Right hindlimb (tissue), 1 donor: Measurements from ENCODE around the gene FAM32A.
"Not testable (repeated sequence)": the region's sequence is repeated elsewhere in the genome, so short reads cannot be mapped to it uniquely, and the experiment has no call there.

Source experiments
- DNase-seq: peaks from one replicate; pipeline ENCODE4 v3.0.0-alpha.2; 2018

Gene FAM32A

GRCh38 chr19:16166417-16166816 is 18.8 kb upstream of the FAM32A start:
- no peak for DNase-seq

DNA sequence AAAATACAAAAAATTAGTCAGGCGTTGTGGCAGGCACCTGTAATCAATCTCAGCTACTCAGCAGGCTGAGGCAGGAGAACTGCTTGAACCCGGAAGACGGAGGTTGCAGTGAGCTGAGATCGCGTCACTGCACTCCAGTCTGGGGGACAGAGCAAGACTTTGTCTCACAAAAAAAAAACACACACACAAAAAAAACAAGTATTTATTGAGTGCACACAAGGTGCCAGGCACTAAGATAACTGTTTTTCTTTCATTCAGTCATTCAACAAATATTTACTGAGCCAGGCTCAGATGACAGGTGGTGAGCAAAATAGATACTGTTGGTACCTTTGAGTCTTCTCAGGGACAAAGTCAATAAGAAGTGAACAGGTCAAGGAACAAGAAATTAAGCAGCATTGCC is 18.2 kb upstream of the FAM32A start:
- no peak for DNase-seq

DNA sequence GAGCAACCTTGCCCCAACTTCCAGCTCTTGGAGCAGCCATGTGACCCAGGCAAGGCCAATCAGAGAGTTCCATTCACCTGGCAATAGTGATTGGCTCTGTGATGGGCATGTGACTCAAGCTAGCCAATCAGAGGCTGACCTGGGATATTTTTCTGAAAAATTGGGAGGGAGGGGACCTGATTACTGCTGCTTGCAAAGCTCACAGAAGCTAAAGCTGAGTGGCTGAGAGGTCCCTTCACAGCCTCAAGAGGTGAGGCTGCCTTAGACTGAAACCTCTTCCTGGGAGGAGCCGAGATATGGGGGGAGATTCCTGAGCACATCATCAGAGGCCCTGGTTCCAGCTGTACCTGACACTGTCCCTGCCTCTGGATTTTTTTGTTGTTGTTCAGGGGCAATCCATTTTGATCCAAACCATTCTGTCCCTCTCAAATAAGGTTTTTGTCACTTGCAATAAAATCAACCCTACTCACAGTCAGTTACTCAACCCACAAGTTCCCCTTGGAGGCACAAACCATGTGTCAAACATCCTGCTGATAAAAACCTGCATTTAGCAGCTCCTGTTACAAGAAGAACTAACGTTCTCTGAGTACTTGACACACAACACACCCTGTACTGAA is 16.6 kb upstream of the FAM32A start:
- no peak for DNase-seq

GRCh38 chr19:16170134-16170533 is 15.1 kb upstream of the FAM32A start:
- DNase-seq: no peak

- DNase-seq: no peak
Observed at GRCh38 chr19:16175954-16176353, 9.3 kb upstream of the FAM32A start.

DNA sequence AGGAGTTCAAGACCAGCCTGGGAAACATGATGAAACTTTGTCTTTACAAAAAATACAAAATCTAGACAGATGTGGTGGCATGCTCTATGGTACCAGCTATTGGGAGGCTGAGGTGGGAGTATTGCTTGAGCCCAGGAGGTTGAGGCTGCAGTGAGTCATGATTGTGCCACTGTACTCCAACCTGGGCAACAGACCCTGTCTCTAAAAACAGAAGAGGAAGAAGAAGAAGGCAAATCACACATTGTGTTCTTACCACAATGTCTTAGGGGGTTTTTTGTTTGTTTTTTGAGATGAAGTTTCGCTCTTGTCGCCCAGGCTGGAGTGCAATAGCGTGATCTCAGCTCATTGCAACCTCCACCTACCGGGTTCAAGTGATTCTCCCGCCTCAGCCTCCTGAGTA is 6.3 kb upstream of the FAM32A start:
- DNase-seq: not testable (repeated sequence)

- peak; percentile 38 for DNase-seq
Observed at GRCh38 chr19:16180611-16181010, 4.6 kb upstream of the FAM32A start.

- DNase-seq: no peak
Observed at GRCh38 chr19:16184665-16185122, 516 bp upstream of the FAM32A start.

- peak; percentile 61 for DNase-seq
Observed at GRCh38 chr19:16185768-16186123, 536 bp downstream of the FAM32A start.

DNA sequence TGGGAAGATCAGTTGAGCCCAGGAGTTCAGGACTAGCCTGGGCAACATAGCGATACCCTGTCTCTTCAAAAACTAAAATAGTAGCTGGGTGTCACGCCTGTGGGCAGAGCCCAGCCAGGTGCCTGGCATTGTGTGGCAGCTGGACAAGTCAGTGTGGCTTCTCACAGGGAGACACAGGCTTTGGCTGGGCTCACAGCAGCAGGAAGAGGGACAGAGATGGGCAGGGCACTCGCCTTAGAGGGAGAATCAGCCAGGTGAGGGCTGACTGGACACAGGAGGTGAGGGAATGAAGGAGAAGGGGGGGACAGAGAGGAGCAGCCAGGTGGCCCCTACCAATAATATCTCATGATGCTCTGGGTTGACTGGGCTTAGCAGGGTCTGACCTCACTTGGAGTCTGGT is 3.3 kb downstream of the FAM32A start:
- DNase-seq: no peak

DNA sequence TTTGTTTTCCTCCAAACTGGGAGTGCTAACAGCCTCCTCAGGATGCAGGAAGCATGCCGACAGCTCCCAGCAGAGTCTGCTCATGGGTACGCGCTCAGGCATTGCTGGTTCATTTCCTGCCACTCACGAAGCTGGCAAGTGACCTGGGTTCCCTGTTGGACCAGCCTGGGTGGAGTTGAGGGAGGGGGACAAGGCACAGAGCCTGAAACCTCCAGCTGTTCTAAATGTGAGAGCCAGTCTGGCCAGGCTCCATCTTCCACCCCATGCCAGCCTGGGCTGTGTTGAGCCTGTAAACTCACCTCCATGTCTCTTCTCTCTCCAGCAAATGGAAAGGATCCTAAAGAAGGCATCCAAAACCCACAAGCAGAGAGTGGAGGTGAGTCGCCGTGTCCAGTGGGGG is 5.0 kb downstream of the FAM32A start:
- DNase-seq: no peak

DNA sequence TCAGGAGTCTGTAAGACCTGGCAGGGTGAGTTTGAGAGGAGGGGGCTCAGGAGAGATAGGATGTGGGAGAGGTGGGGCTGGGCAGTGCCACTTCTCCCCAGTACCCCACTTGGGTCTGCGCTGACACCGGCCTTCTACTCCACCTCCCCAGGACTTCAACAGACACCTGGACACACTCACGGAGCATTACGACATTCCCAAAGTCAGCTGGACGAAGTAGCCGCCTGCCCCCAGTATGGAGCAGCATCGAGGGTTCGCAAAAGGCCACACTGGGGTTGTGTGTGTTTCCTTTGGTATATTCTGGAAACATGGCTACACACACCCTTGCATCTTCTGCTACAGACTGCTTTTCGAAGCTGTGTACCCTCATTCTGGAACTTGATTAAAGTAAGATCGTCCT is 5.5 kb downstream of the FAM32A start:
- DNase-seq: no peak

- no peak for DNase-seq
Observed at GRCh38 chr19:16191216-16191908, 6.2 kb downstream of the FAM32A start.

GRCh38 chr19:16193466-16193865 is 8.3 kb downstream of the FAM32A start:
- no peak for DNase-seq

GRCh38 chr19:16197188-16197621 is 12.0 kb downstream of the FAM32A start:
- no peak for DNase-seq

DNA sequence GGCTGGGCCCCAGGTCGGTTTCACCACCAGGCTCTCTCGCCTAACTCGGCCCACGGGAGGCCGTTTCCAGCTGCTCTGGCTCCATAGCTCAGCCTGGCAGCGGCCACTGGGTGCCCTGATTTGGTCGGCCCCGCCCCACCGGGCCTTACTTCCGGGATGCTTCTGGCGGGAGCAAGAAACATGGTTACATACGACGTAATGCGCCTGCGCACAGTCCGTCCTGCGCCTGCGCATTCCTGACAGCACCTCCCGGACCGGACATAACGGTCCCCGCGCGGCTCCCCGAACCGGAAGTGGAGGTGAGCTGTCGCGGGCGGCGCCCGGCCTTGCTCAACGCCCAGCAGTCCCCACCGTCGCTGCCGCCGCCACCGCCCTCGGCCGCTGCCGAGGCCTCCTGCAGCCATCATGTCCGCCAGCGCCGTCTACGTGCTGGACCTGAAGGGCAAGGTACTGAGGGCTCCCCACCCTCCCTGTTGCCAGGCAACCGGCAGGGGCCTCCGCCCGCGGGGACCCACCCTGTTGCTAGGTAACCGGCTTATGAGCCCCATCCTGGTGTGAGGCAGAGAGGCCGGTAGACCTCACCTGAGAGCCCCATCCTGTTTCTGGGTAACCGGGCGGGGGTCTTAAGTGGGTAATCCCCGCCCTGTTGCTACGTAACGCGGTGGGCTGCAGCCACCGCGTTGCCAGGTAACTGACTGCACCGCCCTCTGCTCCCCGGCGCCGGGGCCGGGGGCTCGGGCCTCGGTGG is 12.6 kb downstream of the FAM32A start, which contains the start of gene AP1M1:
AP1M1 (plus strand) TSS at position 290 of the 748 bp plus-strand sequence; CDS start at position 406, 116 bp downstream.
- peak; percentile 98 for DNase-seq

- DNase-seq: no peak
Observed at GRCh38 chr19:16198370-16198651, 13.1 kb downstream of the FAM32A start.

GRCh38 chr19:16199275-16199932 is 14.2 kb downstream of the FAM32A start:
- no peak for DNase-seq

GRCh38 chr19:16200038-16201010 is 15.1 kb downstream of the FAM32A start:
- no peak for DNase-seq

DNA sequence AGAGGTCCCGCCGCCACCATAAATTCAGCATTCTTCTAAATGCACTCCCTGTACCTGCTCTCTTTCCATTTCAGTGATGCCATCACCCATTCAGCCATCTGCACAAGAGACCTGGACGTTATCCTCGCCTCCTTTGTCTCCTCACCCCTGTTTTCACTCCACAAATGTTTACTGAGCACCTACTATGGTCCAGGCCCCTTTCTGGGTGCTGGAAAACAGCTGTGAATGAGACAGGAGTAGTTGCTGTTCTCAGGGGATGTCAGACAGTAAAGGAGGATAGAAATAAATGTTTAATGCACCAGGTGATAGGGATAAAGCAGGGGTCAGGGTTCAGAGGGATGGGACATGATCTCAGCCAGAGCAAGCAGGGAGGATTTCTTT is 15.8 kb downstream of the FAM32A start:
- no peak for DNase-seq

GRCh38 chr19:16202320-16203255 is 17.4 kb downstream of the FAM32A start:
- DNase-seq: no peak
